Measurements from ENCODE around the gene HOXB5.

- TF ChIP-seq ZFX (IDR thresholded peaks at IDR 0.05; ENCODE audit: borderline replicate concordance) (no peak), CTCF (IDR thresholded peaks at IDR 0.05) (no peak)
Measured at GRCh38 chr17:48564188-48565021, 29.2 kb downstream of the HOXB5 start.
